Nephron progenitor cell (in vitro differentiated cells): ENCODE results near the gene IGFLR1.
A peak's percentile ranks its signal among the peaks of the same experiment; 100 is the strongest.

Experiments
- DNase-seq: peaks from one replicate; pipeline ENCODE4 v3.0.0; 2021
- H3K27ac Mint-ChIP-seq: 2 replicates; pipeline ENCODE4 v1.8.0; 2021; ENCODE audit warnings: mild to moderate bottlenecking, moderate library complexity, mixed read lengths
- H3K27me3 Mint-ChIP-seq: 2 replicates; pipeline ENCODE4 v1.8.0; 2021; ENCODE audit warnings: mild to moderate bottlenecking, low read depth, mixed read lengths; ENCODE audit not compliant: poor library complexity
- H3K36me3 Mint-ChIP-seq: 2 replicates; pipeline ENCODE4 v1.8.0; 2021; ENCODE audit warnings: low read depth, mixed read lengths
- H3K4me1 Mint-ChIP-seq: 2 replicates; pipeline ENCODE4 v1.8.0; 2021; ENCODE audit warnings: mixed read lengths
- H3K4me3 Mint-ChIP-seq: 2 replicates; pipeline ENCODE4 v1.8.0; 2021; ENCODE audit warnings: mild to moderate bottlenecking, moderate library complexity, mixed read lengths
- H3K9me3 Mint-ChIP-seq: 2 replicates; pipeline ENCODE4 v1.8.0; 2021; ENCODE audit warnings: mild to moderate bottlenecking, moderate library complexity, mixed read lengths
- TF ChIP-seq, protein P1 (sequence below): fragments of 200-600 bp; sonication (generic); IDR thresholded peaks from 2 replicates; pipeline ENCODE4 v1.5.0; 2021; ENCODE audit warnings: antibody characterized with exemption

The IGFLR1 gene

DNA sequence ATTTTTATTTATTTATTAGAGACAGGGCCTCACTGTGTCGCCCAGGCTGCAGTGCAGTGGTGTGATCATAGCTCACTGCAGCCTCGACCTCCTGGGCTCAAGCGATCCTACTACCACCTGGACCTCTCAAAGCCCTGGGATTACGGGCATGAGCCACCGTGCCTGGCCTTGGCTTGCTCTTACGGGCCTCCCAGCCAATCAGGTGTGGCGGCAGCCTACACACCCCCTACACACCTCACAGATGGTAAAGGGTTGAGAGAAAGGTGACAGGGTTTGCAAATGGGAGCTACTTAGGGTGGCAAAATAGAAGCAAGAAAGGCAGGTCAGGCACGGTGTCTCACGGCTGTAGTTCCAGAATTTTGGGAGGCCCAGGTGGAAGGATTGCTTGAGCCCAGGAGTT lies 38.9 kb downstream of the IGFLR1 start:
- Mint-ChIP-seq H3K27me3 (peaks cover 31% of the 10 kb centered on the region), H3K36me3 (no peaks in the 10 kb centered on the region), H3K4me3 (peak overlapping the region; percentile 40), H3K9me3 (no peaks in the 10 kb centered on the region), H3K27ac (no peak overlapping the region), H3K4me1 (peaks cover 5% of the 10 kb centered on the region)
- no peak for DNase-seq
- TF ChIP-seq, protein P1, sequence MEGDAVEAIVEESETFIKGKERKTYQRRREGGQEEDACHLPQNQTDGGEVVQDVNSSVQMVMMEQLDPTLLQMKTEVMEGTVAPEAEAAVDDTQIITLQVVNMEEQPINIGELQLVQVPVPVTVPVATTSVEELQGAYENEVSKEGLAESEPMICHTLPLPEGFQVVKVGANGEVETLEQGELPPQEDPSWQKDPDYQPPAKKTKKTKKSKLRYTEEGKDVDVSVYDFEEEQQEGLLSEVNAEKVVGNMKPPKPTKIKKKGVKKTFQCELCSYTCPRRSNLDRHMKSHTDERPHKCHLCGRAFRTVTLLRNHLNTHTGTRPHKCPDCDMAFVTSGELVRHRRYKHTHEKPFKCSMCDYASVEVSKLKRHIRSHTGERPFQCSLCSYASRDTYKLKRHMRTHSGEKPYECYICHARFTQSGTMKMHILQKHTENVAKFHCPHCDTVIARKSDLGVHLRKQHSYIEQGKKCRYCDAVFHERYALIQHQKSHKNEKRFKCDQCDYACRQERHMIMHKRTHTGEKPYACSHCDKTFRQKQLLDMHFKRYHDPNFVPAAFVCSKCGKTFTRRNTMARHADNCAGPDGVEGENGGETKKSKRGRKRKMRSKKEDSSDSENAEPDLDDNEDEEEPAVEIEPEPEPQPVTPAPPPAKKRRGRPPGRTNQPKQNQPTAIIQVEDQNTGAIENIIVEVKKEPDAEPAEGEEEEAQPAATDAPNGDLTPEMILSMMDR, result no peak

DNA sequence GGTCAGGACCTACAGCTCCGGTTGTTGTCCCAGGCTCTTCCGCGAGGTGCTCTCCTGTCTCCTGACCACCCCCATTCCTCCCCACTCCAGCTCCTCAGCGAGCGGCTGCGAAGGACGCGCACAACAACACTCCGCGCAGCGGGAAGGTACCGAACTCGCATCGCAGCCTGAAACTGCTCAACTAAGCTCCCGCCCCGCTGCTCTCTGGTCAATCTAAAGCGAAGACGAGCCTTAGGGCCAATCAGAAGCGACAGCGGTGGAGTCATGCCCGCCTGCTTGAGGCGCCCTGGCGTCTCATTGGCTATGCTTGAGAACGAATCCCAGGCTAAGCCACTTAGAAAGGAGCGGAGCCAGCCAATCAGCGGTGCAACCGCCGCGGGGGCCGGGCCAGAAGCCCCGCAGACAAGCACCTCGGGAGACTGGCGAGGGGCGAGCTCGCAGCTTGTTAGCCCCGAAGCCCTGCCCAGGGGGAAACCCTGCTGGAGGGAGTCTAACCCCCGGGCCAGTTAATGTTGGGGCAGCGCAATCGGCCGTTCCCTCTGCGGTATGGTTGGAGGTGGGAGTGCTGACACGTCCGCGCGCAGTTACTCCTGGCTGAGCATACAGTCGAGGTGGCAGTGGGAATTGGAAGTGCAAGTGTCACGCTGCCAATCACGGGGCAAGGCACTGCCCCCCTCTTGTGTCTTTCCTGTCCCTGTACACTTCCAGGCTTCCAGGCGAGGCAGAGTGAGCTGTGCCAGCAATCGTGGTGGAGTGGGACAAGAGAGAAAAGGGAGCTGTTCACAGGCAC lies 39.8 kb downstream of the IGFLR1 start:
- TF ChIP-seq, protein P1, result no peak
- Mint-ChIP-seq H3K27me3 (peaks cover 38% of the 10 kb centered on the region), H3K9me3 (no peaks in the 10 kb centered on the region), H3K27ac (peak overlapping the region; percentile 88), H3K4me3 (peak overlapping the region; percentile 94), H3K4me1 (peaks cover 5% of the 10 kb centered on the region), H3K36me3 (no peaks in the 10 kb centered on the region)
- peak; percentile 90 for DNase-seq

DNA sequence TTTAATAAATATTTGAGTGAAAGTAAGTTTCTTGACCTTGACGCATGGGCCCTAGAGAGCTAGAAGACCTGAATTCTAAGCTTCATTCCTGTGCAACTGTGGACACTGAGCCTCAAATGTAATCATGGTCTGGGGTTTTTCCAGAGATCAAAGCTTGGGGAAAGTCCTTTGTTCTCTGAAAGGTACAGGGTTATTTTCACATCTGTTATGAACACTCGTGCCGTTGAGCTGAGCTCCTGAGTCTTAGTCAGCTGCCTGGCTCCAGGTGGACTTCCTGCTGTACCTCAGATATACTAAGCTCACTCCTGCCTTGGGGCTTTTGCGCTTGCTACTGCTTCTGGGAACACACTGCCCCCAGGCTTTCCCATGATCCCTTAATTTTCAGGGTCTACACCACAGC lies 45.4 kb downstream of the IGFLR1 start:
- Mint-ChIP-seq H3K36me3 (no peaks in the 10 kb centered on the region), H3K9me3 (no peaks in the 10 kb centered on the region), H3K27me3 (peaks cover 27% of the 10 kb centered on the region), H3K4me1 (no peaks in the 10 kb centered on the region), H3K27ac (no peak overlapping the region), H3K4me3 (no peak overlapping the region)
- no peak for DNase-seq
- TF ChIP-seq, protein P1, result no peak

DNA sequence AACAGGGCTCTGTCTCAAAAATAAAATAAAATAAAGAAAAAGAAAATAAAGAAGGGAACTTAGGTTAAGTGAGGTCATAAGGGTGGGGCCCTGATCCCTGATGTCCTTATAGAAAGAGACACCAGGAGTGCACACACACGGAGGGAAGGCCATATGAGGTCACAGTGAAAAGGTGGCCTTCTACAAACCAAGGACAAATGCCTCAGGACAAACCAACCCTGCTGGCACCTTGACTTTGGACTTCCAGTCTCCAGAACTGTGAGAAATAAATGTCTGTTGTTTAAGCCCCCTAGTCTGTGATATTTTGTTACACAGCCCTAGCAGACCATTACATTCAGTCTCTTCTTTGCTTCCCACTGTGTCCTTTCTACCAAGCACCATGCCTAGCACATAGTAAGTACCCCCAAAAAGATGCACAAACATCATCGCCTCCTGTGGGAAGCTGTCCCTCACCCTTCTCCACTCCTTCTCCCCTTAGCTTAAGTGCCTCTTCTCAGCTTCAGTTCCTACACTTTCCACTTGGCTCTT lies 46.3 kb downstream of the IGFLR1 start:
- Mint-ChIP-seq H3K4me3 (no peak overlapping the region), H3K27me3 (peaks cover 27% of the 10 kb centered on the region), H3K36me3 (no peaks in the 10 kb centered on the region), H3K9me3 (no peaks in the 10 kb centered on the region), H3K27ac (no peak overlapping the region), H3K4me1 (no peaks in the 10 kb centered on the region)
- no peak for DNase-seq
- TF ChIP-seq, protein P1, result no peak

DNA sequence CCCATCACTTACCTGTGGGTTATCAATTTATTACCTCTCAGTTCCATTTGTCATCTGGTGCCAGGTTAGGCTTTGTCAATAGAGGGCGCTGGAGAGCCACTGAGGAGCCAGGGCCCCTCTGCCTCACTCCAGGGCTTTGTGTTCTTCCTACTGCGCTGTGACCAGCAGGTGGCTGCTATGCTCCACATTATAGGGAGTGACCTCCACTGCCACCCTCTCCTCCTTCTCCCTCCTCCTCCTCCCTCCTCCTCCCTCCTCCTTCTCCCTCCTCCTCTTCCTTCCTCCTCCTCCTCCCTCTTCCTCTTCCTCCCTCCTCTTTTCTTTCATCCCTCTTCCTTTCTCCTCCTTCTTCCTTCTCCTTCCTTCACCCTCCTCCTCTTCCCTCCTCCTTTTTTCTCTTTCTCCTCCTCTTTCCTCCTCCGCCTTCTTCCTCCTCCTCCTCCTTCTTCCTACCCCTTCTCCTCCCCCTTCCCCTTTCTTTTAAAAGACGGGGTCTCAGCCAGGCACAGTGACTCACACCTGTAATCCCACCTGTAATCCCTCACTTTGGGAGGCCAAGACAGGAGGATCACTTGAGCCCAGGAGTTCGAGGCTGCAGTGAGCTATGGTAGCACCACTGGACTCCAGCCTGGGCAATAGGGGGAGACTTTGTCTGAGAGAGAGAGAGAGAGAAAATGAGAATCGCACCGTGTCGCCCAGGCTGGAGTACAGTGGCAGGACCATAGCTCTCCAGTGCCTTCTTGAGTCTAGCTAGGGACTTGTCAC lies 48.2 kb downstream of the IGFLR1 start:
- no peak overlapping the region for H3K27ac Mint-ChIP-seq
- H3K4me3 Mint-ChIP-seq, result no peak overlapping the region
- TF ChIP-seq, protein P1, result peak; percentile 96
- no peaks in the 10 kb centered on the region for H3K36me3 Mint-ChIP-seq
- DNase-seq, result peak; percentile 90
- peaks cover 29% of the 10 kb centered on the region for H3K27me3 Mint-ChIP-seq
- H3K9me3 Mint-ChIP-seq, result no peaks in the 10 kb centered on the region
- H3K4me1 Mint-ChIP-seq, result no peaks in the 10 kb centered on the region
